ENCODE results near the gene FOXK2.

The FOXK2 gene

GRCh38 chr17:82589851-82590180 lies 70.3 kb downstream of the FOXK2 start:
- DNase-seq (ENCODE audit: low read depth in 2 of 2), result no peak

DNA sequence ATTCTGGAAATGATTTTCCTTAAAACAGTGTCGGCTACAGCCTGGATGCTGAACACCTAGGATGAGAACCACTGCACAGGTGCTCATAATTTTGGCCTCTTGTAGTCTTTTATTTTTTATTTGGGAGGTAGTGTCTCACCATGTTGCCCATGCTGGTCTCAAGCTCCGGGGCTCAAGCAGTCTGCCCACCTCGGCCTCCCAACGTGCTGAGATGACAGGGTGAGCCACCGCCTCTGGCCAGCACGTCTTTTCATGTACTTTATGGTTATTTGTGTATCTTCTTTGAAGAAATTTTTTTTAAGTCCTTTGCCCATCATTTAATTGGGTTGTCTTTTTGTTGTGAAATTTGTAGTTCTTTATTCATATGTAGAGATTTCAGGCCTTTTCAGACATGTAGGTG lies 70.7 kb downstream of the FOXK2 start:
- DNase-seq (ENCODE audit: low read depth in 2 of 2), result no peak

DNA sequence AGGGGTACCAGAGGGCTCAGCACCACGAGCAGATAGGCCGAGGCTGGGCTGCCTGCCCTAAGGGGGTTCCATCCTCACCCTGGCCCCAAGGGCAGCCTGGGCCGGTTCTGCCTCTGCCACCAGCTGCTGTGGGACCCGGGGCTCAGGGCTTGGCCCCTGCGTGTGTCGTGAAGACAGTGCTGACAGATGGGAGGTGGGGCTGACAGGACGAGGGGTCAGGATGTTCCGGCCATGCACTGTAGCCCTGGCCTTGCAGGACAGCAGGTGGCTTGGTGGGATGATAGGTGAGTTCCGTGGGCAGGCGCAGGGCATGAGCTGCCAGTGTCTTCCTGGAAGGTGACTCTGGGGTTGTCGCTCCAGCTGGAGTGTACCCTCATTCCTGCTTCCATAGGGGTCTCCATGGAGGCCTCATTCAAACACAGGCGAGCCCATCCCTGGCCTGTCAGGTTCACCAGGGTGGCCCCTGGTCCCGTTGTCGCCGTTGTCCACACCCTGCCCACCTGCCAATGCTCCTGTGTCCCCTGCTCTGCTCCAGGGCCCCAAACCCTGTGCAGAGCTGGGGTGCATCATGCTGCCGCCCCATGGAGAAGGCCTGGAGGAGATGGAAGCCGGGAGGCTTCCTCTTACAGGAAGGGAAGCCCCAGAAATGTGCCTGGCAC lies 71.5 kb downstream of the FOXK2 start:
- DNase-seq (ENCODE audit: low read depth in 2 of 2), result no peak

DNA sequence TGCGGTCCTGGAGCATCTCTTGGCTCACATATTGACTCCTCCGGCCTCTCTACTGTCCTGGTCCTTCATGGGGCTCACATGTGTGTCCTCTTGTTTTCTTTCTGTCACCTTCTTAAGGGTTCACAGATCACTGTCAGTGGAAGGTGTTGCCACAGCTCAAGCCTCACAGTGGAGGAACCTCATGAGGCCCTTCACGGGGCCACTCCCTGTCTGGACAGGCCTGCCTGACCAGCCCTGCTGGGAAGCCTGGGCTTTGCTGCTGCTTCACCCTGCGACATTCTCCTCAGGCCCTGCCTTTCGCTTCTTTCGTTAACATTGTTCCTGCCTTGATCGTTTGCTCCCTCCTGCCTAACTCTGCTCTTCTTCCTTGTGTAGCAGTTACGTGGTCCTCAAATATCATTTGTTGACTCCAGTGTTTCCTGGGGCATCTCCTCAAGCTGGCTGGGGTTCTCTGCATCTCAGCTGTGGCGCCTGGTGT lies 72.8 kb downstream of the FOXK2 start:
- DNase-seq (ENCODE audit: low read depth in 2 of 2), result no peak

DNA sequence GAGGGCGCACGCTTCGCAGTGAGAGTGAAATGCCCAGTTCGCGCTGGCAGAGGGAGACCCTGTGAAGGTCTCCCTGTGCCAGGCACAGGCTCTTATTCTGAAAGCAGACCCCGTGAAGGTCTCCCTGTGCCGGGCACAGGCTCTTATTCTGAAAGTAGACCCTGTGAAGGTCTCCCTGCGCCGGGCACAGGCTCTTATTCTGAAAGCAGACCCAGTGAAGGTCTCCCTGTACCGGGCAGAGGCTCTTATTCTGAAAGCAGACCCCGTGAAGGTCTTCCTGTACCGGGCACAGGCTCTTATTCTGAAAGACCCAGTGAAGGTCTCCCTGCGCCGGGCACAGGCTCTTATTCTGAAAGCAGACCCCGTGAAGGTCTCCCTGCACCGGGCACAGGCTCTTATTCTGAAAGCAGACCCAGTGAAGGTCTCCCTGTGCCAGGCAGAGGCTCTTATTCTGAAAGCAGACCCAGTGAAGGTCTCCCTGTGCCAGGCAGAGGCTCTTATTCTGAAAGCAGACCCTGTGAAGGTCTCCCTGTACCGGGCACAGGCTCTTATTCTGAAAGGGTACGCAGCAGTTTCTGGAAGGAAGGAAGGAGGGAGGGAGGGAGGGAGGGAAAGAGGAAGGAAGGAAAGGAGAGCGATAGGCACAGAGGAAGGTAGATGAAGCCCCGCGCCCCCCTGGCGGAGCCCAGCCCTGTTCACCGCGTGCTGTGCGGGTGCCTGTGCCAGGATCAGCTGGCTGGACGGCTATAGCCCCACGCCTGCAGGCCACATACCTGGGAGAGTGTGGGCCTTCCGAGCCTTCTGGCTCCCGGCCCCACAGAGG lies 73.4 kb downstream of the FOXK2 start:
- peak; percentile 15 to 17 for DNase-seq (ENCODE audit: low read depth in 2 of 2)

DNA sequence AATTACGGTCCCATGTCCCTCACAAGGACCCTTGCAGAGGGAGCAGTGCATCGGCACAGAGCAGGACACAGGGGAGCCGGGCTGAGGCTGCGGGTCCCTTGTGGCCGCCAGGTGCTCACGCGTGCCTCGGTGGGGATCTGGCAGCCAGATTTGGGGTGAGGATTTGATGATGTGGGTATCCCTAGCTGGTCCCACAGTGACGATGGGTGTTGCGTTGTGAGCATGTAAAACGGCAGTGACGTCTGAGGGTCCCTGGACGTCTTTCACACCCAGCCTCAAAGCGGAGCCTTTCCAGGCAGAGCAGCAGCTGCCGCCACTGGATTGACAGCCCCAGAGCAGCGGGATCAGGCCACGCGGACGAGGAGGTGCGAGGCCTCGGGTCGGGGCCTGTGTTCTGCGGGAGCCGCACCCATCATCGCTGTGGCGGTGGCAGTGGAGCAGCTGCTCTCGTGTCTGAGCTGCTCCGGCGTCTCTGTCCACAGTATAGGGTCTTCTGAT lies 74.1 kb downstream of the FOXK2 start:
- DNase-seq (ENCODE audit: low read depth in 2 of 2), result no peak

DNA sequence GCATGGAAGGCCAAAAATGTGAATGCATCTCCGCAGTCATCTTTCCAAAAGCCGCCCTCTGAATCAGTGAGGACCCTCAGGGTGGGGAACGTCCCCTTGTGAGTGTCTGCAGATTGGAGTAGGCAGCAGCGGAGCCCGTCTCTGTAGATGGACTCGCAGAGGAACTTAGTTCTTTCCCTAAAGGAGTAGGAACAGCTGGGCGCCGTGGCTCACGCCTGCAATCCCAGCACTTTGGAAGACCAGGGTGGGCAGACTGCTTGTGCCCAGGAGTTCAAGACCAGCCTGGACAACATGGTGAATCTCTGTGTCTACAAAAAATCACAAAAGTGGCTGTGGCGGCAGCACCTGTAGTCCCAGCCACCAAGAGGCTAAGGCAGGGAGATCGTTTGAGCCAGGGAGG lies 75.0 kb downstream of the FOXK2 start:
- no peak for DNase-seq (ENCODE audit: low read depth in 2 of 2)

DNA sequence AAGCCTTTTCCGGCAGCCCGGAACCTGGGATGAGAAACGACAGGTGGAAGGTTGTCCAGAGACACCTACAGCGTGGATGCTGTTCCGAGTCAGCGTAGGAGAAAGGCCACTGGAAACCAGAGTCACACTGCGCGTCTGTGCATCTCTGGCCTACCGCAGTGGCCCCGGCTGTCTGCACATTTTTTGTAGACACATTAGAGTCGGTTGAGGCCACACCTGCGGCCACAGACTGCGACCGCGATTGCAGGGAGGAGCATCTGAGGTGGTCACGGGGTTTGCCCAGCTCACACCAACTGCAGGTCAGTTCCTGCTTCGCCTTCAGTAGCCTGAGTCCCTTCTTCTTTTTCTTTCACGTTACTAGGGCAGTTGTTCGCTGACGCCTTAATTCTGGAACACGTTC lies 76.4 kb downstream of the FOXK2 start:
- no peak for DNase-seq (ENCODE audit: low read depth in 2 of 2)

DNA sequence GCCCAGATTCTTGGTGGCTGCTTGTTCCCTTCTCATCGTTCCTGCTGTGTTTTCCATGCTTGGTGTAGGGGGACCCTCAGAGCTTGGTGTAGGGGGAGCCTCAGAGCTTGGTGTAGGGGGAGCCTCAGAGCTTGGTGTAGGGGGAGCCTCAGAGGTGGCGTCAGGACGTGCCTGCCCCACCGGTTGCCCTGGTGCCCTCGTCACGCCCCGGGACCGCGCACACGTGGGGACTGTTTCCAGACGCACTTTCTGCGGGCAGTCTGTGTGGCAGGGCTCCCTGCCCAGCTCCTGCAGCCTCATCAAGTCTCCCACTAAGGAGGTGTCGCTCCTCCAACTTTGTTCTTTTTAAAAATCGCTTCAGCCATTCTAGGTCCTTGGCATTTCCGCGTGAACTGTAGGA lies 76.8 kb downstream of the FOXK2 start:
- no peak for DNase-seq (ENCODE audit: low read depth in 2 of 2)

- no peak for DNase-seq (ENCODE audit: low read depth in 2 of 2)
Measured at GRCh38 chr17:82596837-82597672, 77.5 kb downstream of the FOXK2 start.

DNA sequence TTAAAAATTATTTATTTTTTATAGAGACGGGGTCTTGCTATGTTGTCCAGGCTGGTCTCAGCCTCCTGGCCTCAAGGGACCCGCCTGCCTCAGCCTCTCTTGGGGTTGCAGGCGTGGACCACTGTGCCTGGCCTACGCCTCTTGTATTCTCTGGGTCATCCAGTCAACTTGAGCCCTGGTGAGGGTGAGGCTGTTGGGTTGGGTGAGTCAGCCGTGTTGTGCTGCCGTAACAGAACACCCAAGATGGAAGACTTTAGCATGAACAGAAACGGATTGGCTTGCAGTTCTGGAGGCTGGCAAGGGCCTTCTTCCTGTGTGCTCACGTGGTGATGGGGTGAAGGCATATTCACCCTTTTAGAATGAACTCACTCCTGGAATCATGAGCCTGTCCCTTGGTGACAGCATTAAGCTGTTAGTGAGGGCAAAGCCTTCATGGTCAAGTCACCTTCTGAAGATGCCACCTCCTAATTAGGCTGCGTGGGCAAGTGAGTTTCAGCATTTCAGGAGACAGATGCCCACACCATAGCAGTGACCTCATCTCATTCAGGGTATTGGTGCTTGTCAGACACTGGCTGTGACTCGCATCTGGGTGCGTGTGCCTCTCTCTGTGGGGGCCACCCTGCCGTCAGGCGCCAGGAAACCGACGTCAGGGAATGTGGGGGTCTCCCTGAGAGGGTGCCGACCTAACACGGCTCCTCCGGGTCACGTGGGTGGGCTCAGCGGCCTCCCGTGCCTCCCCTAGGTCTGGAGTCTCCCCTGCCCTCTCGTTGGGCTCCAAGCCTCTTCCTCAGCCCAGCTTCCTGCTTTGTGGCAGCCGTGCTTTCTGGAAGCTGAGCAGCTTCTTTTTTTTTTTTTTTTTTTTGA lies 79.0 kb downstream of the FOXK2 start:
- no peak for DNase-seq (ENCODE audit: low read depth in 2 of 2)

DNA sequence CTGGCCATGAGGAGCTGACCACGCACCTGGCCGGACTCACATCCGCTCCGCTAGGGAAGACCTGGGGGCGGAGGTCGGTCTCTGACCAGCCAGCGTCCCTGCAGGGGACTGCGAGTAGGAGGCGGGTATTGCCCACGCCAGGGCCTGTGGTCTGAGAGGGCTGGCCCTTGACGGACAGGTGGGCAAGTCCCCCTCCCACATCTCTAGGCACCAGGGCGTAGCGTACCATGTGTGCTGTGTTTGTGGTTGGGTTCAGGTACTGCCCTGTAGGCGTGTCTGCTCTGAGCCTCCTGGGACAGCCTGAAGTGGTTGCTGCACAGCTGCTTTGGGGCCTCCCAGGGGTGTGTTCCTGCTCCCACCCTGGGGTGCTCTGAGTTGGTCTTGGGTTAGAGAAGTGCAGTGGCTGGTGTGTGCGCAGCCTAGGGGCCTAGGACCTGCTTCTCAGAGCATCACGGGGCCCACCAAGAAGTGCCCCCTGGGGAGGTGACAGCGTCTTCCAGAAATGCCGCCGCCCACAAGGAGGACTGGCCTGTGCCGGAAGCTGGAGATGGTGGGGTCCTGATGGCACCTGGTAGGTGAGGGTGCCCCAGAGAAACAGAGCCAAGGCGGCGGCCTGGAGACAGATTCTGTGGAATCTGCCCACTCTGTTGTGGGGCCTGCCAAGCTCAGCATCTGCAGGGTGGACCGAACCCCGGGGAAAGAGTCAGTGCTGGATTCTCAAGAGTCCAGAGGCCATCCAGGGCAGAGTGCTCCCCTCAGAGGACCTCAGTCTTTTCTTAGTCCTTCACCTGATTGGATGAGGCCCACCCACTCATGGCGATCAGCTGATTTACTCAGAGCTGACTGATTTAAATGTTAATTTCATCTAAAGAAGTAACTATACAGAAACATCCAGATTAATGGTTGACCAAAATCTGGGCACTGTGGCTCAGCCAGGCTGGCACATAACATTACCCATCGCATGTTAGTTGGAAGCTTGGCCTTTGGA lies 80.4 kb downstream of the FOXK2 start:
- DNase-seq (ENCODE audit: low read depth in 2 of 2), result no peak

DNA sequence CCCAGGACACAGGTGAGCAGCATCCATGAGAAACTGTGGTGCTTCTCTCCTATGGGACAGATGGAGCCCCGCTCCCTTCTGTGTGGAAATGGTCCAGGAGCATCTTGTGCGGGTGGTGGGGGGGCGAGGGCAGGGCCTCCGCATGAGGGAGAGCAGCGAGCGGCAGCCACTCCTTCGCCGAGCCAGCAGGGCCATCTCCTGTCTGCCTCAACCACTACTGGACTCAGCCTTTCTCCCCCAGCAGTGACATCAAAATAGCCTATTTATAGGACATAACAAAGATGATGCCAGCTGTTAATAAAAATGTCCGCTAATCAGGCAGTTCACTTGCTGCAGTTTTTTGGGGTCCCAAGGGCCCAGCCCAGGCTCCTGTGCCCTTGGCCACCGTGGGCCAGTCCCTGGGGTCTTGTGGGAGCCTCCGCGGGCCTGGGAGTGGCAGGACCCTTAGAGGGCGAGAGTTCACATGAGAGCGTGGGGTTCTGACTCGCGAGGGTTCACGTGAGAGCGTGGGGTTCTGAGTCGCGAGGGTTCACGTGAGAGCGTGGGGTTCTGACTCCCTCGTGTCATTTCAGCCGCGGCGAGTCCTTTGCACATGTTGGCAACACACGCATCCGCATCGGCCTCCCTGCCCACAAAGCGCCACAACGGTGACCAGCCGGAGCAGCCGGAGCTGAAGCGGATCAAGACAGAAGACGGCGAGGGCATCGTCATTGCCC lies 81.4 kb downstream of the FOXK2 start:
- DNase-seq (ENCODE audit: low read depth in 2 of 2), result no peak

- DNase-seq (ENCODE audit: low read depth in 2 of 2), result no peak
Measured at GRCh38 chr17:82601447-82602000, 82.0 kb downstream of the FOXK2 start.

DNA sequence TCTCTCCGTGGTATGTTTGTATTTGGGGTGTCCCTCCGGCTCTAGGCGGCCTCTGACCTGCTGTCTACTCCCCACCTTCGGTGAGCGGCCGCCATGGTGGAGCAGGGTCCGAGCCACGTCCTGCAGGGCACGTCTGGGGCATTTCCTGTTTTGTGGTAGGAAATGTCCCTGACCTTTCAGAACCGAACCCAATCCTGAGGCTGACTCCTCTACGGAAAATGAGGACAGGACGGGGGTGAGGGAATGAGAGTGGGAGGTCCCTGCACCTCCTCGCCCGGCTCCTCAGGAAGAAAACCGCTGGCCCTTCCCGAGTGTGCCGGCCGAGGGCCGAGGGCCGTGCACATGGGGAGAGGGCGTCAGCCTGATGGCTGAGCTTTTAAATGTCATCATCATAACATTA lies 83.0 kb downstream of the FOXK2 start:
- DNase-seq (ENCODE audit: low read depth in 2 of 2), result no peak

GRCh38 chr17:82602986-82603710 lies 83.6 kb downstream of the FOXK2 start:
- DNase-seq (ENCODE audit: low read depth in 2 of 2), result no peak

DNA sequence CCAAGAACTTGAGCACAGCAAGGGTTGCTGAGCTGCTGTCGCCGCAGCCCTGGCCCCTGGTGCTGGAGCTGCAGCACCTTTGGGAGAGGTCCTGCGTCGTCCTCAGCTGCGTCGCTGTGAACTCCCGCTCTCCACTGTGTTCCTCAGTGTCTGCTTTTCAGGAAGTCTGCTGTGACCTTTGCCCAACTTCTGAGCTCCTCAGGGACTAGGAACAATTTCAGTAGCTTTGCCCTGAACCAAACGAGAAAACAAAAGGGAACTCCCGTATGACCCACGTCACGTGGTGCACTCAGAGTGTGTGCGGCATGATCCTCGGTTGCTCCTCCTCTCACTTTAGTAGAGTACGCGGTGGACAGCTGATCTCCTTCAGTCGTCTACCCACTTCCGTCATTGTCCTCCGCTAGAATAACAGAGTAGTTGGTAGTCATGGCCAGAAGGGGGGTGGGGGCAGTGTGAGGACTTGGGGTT lies 84.5 kb downstream of the FOXK2 start:
- no peak for DNase-seq (ENCODE audit: low read depth in 2 of 2)

DNA sequence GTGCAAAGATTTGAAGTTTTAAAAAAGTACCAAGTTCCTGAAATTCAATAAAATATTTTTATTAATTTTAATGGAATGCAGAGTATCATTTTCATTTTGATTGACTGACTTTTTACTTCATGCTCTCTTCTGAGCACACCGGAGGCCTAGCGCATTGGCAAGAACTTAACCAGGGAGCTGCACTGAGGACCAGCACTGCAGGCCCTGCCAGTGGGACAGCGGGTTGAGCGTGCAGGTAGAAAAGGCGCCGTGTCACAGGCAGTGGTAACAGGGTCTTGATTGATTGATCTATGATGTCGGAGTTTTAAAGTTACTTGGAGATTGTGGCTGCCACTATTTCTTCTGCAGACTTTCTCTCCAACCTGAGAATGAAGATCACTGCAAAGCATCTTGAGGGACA lies 85.0 kb downstream of the FOXK2 start:
- no peak for DNase-seq (ENCODE audit: low read depth in 2 of 2)
